AG09319 (cell line): ENCODE measurements around the gene IL36RN.

Experiments
- DNase-seq: peaks from one replicate; pipeline ENCODE4 v3.0.0-alpha.2; 2010; ENCODE audit warnings: low read depth; ENCODE audit errors: extremely low read depth
- TF ChIP-seq, protein P1 (sequence below): IDR thresholded peaks from 2 replicates; pipeline ENCODE4 v1.5.1; 2011; ENCODE audit warnings: low read depth, mild to moderate bottlenecking, inconsistent platforms, low read length, moderate library complexity

The IL36RN gene

DNA sequence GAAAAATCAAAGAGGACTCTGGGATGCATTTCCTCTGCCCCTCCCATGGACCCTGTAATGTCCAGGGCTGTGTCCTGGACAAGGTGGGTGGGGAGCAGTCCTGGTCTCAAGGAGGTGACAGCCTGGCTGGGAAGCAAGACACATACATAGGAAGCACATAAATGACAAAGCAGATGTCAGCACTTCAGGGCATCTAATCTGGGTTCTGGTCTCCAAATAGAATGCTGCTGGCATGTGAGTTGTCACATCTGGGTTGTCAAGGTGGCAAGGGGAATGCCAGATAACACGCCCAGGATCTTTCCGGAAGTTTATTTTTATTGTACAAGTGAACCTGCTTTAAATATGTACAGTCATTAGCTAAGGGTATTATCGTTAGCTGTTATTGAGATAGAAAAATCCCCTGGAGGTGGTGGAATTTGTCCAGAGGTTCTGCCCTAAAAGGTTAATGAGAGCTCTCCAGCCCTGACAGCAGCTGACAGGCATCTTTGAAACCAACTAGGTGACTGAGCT is 14.4 kb downstream of the IL36RN start:
- DNase-seq = no peak
- TF ChIP-seq, protein P1, sequence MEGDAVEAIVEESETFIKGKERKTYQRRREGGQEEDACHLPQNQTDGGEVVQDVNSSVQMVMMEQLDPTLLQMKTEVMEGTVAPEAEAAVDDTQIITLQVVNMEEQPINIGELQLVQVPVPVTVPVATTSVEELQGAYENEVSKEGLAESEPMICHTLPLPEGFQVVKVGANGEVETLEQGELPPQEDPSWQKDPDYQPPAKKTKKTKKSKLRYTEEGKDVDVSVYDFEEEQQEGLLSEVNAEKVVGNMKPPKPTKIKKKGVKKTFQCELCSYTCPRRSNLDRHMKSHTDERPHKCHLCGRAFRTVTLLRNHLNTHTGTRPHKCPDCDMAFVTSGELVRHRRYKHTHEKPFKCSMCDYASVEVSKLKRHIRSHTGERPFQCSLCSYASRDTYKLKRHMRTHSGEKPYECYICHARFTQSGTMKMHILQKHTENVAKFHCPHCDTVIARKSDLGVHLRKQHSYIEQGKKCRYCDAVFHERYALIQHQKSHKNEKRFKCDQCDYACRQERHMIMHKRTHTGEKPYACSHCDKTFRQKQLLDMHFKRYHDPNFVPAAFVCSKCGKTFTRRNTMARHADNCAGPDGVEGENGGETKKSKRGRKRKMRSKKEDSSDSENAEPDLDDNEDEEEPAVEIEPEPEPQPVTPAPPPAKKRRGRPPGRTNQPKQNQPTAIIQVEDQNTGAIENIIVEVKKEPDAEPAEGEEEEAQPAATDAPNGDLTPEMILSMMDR = no peak

DNA sequence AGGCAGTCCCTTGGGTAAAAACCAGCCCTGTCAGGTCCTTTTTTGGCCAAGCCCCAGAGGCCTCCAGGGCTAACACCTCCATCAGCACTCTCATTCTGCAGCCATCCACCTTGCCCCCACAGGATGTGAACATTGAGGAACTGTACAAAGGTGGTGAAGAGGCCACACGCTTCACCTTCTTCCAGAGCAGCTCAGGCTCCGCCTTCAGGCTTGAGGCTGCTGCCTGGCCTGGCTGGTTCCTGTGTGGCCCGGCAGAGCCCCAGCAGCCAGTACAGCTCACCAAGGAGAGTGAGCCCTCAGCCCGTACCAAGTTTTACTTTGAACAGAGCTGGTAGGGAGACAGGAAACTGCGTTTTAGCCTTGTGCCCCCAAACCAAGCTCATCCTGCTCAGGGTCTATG is 16.0 kb downstream of the IL36RN start:
- TF ChIP-seq, protein P1 = no peak
- no peak for DNase-seq

DNA sequence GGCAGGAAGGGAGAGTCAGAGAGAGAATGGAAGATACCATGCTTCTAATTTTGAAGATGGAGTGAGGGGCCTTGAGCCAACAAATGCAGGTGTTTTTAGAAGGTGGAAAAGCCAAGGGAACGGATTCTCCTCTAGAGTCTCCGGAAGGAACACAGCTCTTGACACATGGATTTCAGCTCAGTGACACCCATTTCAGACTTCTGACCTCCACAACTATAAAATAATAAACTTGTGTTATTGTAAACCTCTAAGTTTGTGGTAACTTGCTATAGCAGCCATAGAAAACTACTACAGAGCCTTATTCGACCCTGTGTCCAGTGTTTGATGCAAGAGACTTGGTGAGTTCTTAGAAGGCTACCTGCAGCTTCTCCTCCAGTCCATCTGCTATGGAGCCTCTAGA is 16.6 kb downstream of the IL36RN start:
- TF ChIP-seq, protein P1 = no peak
- DNase-seq = no peak

DNA sequence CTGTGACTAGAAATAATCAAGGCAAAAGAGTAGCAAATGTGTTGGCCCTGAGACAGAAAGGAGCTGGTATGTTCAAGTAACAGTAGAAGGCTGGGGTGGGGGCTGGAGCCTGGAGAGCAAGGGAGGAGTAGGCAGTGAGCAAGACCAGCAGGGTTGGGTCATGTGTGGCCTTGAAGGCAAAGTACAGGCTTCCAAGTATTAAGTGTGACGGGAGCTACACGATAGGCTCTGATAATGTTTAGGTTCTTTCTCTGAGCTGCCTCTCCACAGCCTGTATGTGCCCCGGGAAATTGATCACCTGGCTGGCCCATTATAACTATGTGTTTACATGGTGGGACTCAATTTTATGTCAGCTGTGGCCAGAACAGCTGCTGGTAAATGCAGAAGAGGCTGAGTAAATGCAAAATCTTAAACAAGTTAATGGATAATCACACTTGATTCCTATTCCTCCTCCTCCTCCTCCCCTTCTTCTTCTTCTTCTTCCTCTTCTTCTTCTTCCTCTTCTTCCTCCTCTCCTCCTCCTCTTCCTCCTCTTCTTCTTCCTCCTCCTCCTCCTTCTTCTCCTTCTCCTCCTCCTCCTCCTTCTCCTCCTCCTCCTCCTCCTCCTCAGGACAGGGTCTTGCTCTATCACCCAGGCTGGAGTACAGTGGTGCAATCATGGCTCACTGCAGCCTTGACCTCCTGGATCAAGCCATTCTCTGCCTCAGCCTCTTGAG is 18.1 kb downstream of the IL36RN start:
- DNase-seq = no peak
- TF ChIP-seq, protein P1 = no peak

DNA sequence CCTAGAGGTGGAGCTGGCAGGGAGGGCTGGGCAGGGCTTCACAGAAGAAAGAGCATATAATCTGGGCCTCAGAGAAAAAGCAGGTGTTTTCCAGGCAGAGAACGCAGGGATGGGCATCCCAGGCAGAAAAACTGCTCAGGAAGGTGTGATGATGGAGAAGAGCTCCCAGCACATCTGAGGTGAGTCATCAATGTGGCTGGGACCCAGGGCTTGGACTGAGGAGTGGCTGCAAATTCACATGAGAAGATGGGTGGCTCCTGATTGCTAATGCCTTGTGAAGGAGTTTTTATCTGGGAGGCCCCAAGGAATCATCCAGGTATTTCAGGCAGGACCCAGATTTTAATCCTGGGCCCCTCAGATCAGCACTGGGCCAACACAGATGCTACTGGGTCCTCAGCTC is 18.9 kb downstream of the IL36RN start:
- TF ChIP-seq, protein P1 = no peak
- DNase-seq = no peak

DNA sequence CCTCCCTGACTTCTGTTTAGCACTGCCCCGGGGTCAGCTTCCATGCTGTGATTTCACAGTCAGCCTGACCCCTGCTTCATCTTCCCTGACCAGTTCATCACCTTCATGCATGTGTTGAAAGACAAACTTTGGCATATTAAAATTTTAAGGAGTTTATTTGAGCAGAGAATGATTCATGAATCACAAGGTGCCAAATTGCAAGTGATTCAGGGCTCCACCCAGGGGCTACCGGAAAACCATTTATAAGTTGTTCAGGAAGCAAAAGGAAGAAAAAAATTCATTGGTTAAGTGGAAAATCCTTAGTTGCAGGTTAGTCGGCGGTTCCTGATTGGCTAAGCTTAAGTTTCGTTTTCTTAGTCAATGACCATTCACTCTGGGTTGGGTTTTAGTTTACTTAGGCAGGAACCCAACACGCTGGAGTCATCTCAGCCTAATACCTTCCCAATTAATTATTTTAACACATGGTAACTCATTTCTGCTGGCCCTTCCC is 19.4 kb downstream of the IL36RN start:
- TF ChIP-seq, protein P1 = no peak
- DNase-seq = no peak

DNA sequence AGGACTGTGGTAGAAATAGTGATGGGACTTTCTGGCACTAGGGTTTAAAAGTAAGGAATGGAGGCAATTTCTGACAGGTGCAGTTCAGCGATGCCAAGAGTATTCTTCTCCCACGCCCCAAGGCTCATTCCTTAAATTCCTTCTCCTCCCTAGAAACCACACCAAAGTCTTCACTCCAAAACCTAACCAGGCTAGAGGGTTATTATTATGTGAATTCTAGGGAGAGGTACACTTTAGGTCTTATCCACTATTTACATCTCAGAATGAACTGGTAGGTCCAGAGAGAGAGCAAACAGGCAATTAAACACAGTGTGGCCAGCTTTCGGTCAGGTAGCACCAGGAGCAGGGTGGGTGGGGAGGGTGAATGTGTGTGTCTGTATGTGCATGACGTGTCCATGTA is 20.1 kb downstream of the IL36RN start:
- no peak for DNase-seq
- TF ChIP-seq, protein P1 = no peak
